HUES64 (cell line): Measurements from ENCODE around the gene YWHAE.
"Not testable (repeated sequence)": the region's sequence is repeated elsewhere in the genome, so short reads cannot be mapped to it uniquely, and the experiment has no call there.

Experiments used
- H3K27ac ChIP-seq: 2 replicates; pipeline ENCODE4 v1.7.0; 2013; ENCODE audit warnings: low read depth, low read length, inconsistent platforms
- H3K27me3 ChIP-seq: 2 replicates; pipeline ENCODE4 v1.6.1; 2013; ENCODE audit warnings: mild to moderate bottlenecking, low read length; ENCODE audit not compliant: insufficient read depth
- H3K36me3 ChIP-seq: 2 replicates; pipeline ENCODE4 v1.6.1; 2013; ENCODE audit warnings: mild to moderate bottlenecking, low read length; ENCODE audit not compliant: insufficient read depth
- H3K4me1 ChIP-seq: 2 replicates; pipeline ENCODE4 v1.6.1; 2013; ENCODE audit warnings: mild to moderate bottlenecking, low read length, moderate library complexity; ENCODE audit not compliant: insufficient read depth
- H3K4me3 ChIP-seq: 2 replicates; pipeline ENCODE4 v1.5.1; 2013; ENCODE audit warnings: mild to moderate bottlenecking, low read length, moderate library complexity
- H3K9ac ChIP-seq: 2 replicates; pipeline ENCODE4 v1.6.1; 2013; ENCODE audit warnings: mild to moderate bottlenecking, low read depth, low read length
- H3K9me3 ChIP-seq: 2 replicates; pipeline ENCODE4 v1.6.1; 2013; ENCODE audit warnings: low read depth, low read length; ENCODE audit not compliant: insufficient read depth
- WGBS: fragments of 150-250, 120-280 bp; methylation state at CpG from one replicate; pipeline ENCODE4 v1.1.7; 2013; ENCODE audit warnings: missing lambda C conversion rate; 5-methylcytosine and 5-hydroxymethylcytosine counted together

YWHAE gene

GRCh38 chr17:1386265-1386664, 13.8 kb downstream of the YWHAE start:
- Histone ChIP-seq H3K9me3 (no peaks in the 10 kb centered on the region), H3K27ac (no peak overlapping the region), H3K4me1 (peaks cover 11% of the 10 kb centered on the region), H3K4me3 (no peak overlapping the region), H3K9ac (no peak overlapping the region), H3K36me3 (no peaks in the 10 kb centered on the region), H3K27me3 (no peaks in the 10 kb centered on the region)
- WGBS, result 91% methylated on average over 2 of the region's 2 CpGs

GRCh38 chr17:1385861-1386260, 14.2 kb downstream of the YWHAE start:
- 89% methylated on average over 2 of the region's 2 CpGs for WGBS
- H3K27ac ChIP-seq, result no peak overlapping the region
- H3K9ac ChIP-seq, result no peak overlapping the region
- peaks cover 8% of the 10 kb centered on the region; the same call in 1 of the 2 replicates for H3K4me1 ChIP-seq
- no peaks in the 10 kb centered on the region for H3K36me3 ChIP-seq
- no peak overlapping the region for H3K4me3 ChIP-seq
- no peaks in the 10 kb centered on the region for H3K9me3 ChIP-seq
- no peaks in the 10 kb centered on the region for H3K27me3 ChIP-seq

- Histone ChIP-seq H3K9me3 (no peaks in the 10 kb centered on the region), H3K36me3 (no peaks in the 10 kb centered on the region), H3K9ac (no peak overlapping the region), H3K27ac (no peak overlapping the region), H3K4me3 (no peak overlapping the region), H3K27me3 (no peaks in the 10 kb centered on the region), H3K4me1 (peaks cover 10% of the 10 kb centered on the region; the same call in 1 of the 2 replicates)
- 60% methylated on average over 1 of the region's 1 CpG for WGBS
Observed at GRCh38 chr17:1384905-1385435, 15.1 kb downstream of the YWHAE start.

GRCh38 chr17:1379930-1380313, 20.1 kb downstream of the YWHAE start:
- H3K9me3 ChIP-seq, result no peaks in the 10 kb centered on the region
- H3K27ac ChIP-seq, result no peak overlapping the region
- peaks cover 14% of the 10 kb centered on the region for H3K36me3 ChIP-seq
- 92% methylated on average over 10 of the region's 10 CpGs for WGBS
- H3K27me3 ChIP-seq, result no peaks in the 10 kb centered on the region
- peaks cover 9% of the 10 kb centered on the region for H3K4me1 ChIP-seq
- H3K9ac ChIP-seq, result no peak overlapping the region
- H3K4me3 ChIP-seq, result no peak overlapping the region

- Histone ChIP-seq H3K36me3 (peaks cover 14% of the 10 kb centered on the region), H3K9me3 (no peaks in the 10 kb centered on the region), H3K9ac (no peak overlapping the region), H3K27me3 (no peaks in the 10 kb centered on the region), H3K4me1 (peaks cover 9% of the 10 kb centered on the region), H3K4me3 (no peak overlapping the region), H3K27ac (no peak overlapping the region)
- 95% methylated on average over 8 of the region's 11 CpGs for WGBS
Observed at GRCh38 chr17:1379208-1379929, 20.7 kb downstream of the YWHAE start.

- WGBS, result 95% methylated on average over 10 of the region's 10 CpGs
- not testable (repeated sequence) for H3K27ac ChIP-seq
Observed at GRCh38 chr17:1378476-1378860, 21.6 kb downstream of the YWHAE start.

GRCh38 chr17:1377334-1377733, 22.7 kb downstream of the YWHAE start:
- Histone ChIP-seq H3K36me3 (peaks cover 28% of the 10 kb centered on the region), H3K4me3 (no peak overlapping the region), H3K9ac (no peak overlapping the region), H3K27ac (no peak overlapping the region), H3K4me1 (peaks cover 9% of the 10 kb centered on the region), H3K9me3 (no peaks in the 10 kb centered on the region), H3K27me3 (no peaks in the 10 kb centered on the region)
- WGBS, result 90% methylated on average over 3 of the region's 3 CpGs

More at GRCh38 chr17:1378476-1378860, 21.6 kb downstream of the YWHAE start:
- peaks cover 19% of the 10 kb centered on the region for H3K36me3 ChIP-seq
- H3K9me3 ChIP-seq, H3K4me3 ChIP-seq, H3K4me1 ChIP-seq, H3K27me3 ChIP-seq, H3K9ac ChIP-seq: not testable (repeated sequence)

GRCh38 chr17:1376061-1376460, 24.0 kb downstream of the YWHAE start:
- no peaks in the 10 kb centered on the region for H3K9me3 ChIP-seq
- 89% methylated on average over 5 of the region's 5 CpGs for WGBS
- H3K36me3 ChIP-seq, result peaks cover 35% of the 10 kb centered on the region
- H3K9ac ChIP-seq, result no peak overlapping the region
- peaks cover 9% of the 10 kb centered on the region for H3K4me1 ChIP-seq
- no peak overlapping the region for H3K4me3 ChIP-seq
- no peak overlapping the region for H3K27ac ChIP-seq
- no peaks in the 10 kb centered on the region for H3K27me3 ChIP-seq

GRCh38 chr17:1375615-1376014, 24.4 kb downstream of the YWHAE start:
- Histone ChIP-seq H3K4me1 (peaks cover 5% of the 10 kb centered on the region), H3K27ac (no peak overlapping the region), H3K9ac (no peak overlapping the region), H3K27me3 (no peaks in the 10 kb centered on the region), H3K36me3 (peaks cover 38% of the 10 kb centered on the region), H3K4me3 (no peak overlapping the region), H3K9me3 (no peaks in the 10 kb centered on the region)
- 98% methylated on average over 1 of the region's 2 CpGs for WGBS

GRCh38 chr17:1374431-1375177, 25.4 kb downstream of the YWHAE start:
- Histone ChIP-seq H3K27ac (no peak overlapping the region), H3K9me3 (no peaks in the 10 kb centered on the region), H3K4me3 (no peak overlapping the region), H3K36me3 (peaks cover 37% of the 10 kb centered on the region), H3K4me1 (peaks cover 3% of the 10 kb centered on the region), H3K9ac (no peak overlapping the region), H3K27me3 (no peaks in the 10 kb centered on the region)
- WGBS, result 93% methylated on average over 9 of the region's 10 CpGs

GRCh38 chr17:1373707-1374237, 26.2 kb downstream of the YWHAE start:
- Histone ChIP-seq H3K4me3 (no peak overlapping the region), H3K9ac (no peak overlapping the region), H3K27ac (no peak overlapping the region), H3K4me1 (no peaks in the 10 kb centered on the region; the same call in 1 of the 2 replicates), H3K9me3 (no peaks in the 10 kb centered on the region), H3K36me3 (peaks cover 38% of the 10 kb centered on the region), H3K27me3 (no peaks in the 10 kb centered on the region)
- 94% methylated on average over 9 of the region's 9 CpGs for WGBS
